IMR-90 (cell line): Measurements from ENCODE around the gene PALLD.

Experiments used
- BHLHE40 ChIP-seq: fragments of 150-350 bp; IDR thresholded peaks from 2 replicates; pipeline ENCODE4 v1.6.1; 2016; ENCODE audit warnings: mild to moderate bottlenecking, low read depth, low read length
- MAFK ChIP-seq: IDR thresholded peaks from 2 replicates; pipeline ENCODE4 v1.6.1; 2012; ENCODE audit warnings: low read depth, low read length, improper control_type of control experiment
- MAZ ChIP-seq: IDR thresholded peaks from 2 replicates; pipeline ENCODE4 v1.6.1; 2012; ENCODE audit warnings: low read depth, mild to moderate bottlenecking, low read length, improper control_type of control experiment, moderate library complexity, borderline replicate concordance
- MXI1 ChIP-seq: IDR thresholded peaks from 2 replicates; pipeline ENCODE4 v1.6.1; 2012; ENCODE audit warnings: low read depth, mild to moderate bottlenecking, low read length, moderate library complexity, borderline replicate concordance
- NFE2L2 ChIP-seq: fragments of 150-350 bp; IDR thresholded peaks from 2 replicates; pipeline ENCODE4 v1.6.1; 2016; ENCODE audit warnings: low read depth, mild to moderate bottlenecking, low read length
- POLR2A ChIP-seq: IDR thresholded peaks from 2 replicates; pipeline ENCODE4 v1.6.1; 2012; ENCODE audit warnings: mild to moderate bottlenecking, low read depth, low read length
- RAD21 ChIP-seq: IDR thresholded peaks from 2 replicates; pipeline ENCODE4 v1.6.1; 2012; ENCODE audit warnings: low read length, improper control_type of control experiment
- SMC3 ChIP-seq: fragments of 150-350 bp; IDR thresholded peaks from 2 replicates; pipeline ENCODE4 v1.6.1; 2016; ENCODE audit warnings: low read depth, mild to moderate bottlenecking, antibody characterized with exemption, low read length, moderate library complexity
- TF ChIP-seq, protein P1 (sequence below): conservative IDR thresholded peaks from 2 replicates; pipeline ENCODE4 v1.5.1; 2012; ENCODE audit warnings: mild to moderate bottlenecking, low read depth, low read length, improper control_type of control experiment
- TF ChIP-seq, protein P2 (sequence below): fragments of 150-350 bp; IDR thresholded peaks from 2 replicates; pipeline ENCODE4 v1.6.1; 2016; ENCODE audit warnings: low read depth, mild to moderate bottlenecking, low read length, moderate library complexity, borderline replicate concordance

DNA sequence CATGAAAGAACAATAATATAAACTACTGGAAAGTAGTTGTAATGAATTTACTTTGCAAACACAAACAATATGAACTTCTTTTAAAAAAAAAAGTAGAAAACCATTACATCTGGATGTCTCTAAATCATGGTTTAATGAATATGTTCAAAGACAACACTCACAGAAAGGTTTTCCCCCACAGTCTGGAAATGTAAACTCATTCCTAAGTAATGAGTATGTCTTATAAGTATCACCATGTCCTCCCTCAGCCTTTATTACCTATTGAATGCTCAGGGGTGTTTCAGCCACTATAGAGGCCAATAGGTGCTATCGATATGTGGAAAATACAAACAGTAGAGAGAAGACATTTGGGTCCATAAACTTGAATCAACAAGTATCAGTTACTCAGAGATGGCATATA lies 186.7 kb downstream of the PALLD start:
- TF ChIP-seq SMC3 = no peak
- TF ChIP-seq, protein P1, sequence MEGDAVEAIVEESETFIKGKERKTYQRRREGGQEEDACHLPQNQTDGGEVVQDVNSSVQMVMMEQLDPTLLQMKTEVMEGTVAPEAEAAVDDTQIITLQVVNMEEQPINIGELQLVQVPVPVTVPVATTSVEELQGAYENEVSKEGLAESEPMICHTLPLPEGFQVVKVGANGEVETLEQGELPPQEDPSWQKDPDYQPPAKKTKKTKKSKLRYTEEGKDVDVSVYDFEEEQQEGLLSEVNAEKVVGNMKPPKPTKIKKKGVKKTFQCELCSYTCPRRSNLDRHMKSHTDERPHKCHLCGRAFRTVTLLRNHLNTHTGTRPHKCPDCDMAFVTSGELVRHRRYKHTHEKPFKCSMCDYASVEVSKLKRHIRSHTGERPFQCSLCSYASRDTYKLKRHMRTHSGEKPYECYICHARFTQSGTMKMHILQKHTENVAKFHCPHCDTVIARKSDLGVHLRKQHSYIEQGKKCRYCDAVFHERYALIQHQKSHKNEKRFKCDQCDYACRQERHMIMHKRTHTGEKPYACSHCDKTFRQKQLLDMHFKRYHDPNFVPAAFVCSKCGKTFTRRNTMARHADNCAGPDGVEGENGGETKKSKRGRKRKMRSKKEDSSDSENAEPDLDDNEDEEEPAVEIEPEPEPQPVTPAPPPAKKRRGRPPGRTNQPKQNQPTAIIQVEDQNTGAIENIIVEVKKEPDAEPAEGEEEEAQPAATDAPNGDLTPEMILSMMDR = no peak
- no peak for TF ChIP-seq POLR2A
- no peak for TF ChIP-seq MAFK
- no peak for TF ChIP-seq NFE2L2
- TF ChIP-seq BHLHE40 = no peak
- TF ChIP-seq, protein P2, sequence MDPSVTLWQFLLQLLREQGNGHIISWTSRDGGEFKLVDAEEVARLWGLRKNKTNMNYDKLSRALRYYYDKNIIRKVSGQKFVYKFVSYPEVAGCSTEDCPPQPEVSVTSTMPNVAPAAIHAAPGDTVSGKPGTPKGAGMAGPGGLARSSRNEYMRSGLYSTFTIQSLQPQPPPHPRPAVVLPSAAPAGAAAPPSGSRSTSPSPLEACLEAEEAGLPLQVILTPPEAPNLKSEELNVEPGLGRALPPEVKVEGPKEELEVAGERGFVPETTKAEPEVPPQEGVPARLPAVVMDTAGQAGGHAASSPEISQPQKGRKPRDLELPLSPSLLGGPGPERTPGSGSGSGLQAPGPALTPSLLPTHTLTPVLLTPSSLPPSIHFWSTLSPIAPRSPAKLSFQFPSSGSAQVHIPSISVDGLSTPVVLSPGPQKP = no peak
- no peak for TF ChIP-seq RAD21
- no peak for TF ChIP-seq MXI1
- no peak for TF ChIP-seq MAZ
